Measurements from ENCODE around the gene ENTPD6.

DNA sequence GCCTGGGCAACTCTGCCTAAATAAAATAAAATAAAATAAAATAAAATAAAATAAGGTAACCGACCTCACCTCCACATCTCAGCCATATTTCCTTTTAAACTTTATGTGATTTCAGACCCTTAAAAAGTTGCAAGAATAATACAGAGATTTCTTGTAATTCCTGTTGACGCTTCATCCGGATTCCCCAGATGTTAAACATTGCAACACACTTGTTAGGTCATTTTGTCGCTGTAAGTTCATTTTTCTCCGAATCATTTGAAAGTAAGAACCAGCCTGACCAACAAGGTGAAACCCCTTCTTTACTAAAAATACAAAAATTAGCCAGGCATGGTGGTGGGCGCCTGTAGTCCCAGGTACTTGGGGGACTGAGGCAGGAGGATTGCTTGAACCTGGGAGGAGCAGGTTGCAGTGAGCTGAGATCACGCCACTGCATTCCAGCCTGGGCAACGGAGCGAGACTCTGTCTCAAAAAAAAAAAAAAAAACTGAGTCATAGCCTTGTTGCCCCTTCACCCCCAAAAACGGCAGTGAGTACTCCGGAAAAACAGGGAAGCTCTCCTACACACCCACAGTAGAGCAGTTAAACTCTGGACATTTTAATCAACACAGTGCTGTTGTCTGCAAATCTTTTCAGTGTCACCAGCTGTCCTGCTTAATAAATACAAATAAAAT is 58.2 kb downstream of the ENTPD6 start:
- TF ChIP-seq POLR2A (IDR thresholded peaks at IDR 0.05; ENCODE audit: low read depth, low read length): no peak
- TF ChIP-seq POLR2AphosphoS5 (IDR thresholded peaks at IDR 0.05; ENCODE audit: low read depth, low read length): no peak
- no peak for TF ChIP-seq TAF1 (IDR thresholded peaks at IDR 0.05; ENCODE audit: borderline replicate concordance, low read depth, low read length)
